Panc1 (cell line): Measurements from ENCODE around the gene UBA52. TPM values are rescaled to one million over a fixed set of nuclear protein-coding genes. Genes with fewer than 3 reads are reported as not detected.

Source experiments
- ATAC-seq: fragments of 200-7000 bp; cut with Tn5 transposase; 2 replicates; pipeline ENCODE4 v1.9.1; 2020; ENCODE audit warnings: mild to moderate bottlenecking, moderate library complexity
- BruUV-seq: library from RNA; stranded (reverse); fragments of 400-500 nt; replicated peaks from 2 replicates; lab custom pipeline; 2021; lab: Mats Ljungman, UMichigan
- CTCF ChIA-PET: fragments of 300-600 bp; sonication (Branson Sonifier 250); formaldehyde crosslinking; loops from one replicate; lab custom pipeline; 2022; ENCODE audit warnings: antibody characterized with exemption; lab: Charles Lee
- POLR2A ChIA-PET: fragments of 300-600 bp; sonication (Branson Sonifier 250); formaldehyde crosslinking; loops from one replicate; lab custom pipeline; 2022; ENCODE audit warnings: antibody characterized with exemption; lab: Charles Lee
- DNase-seq: peaks from one replicate; pipeline ENCODE4 v3.0.0-alpha.2; 2010; ENCODE audit warnings: low read depth, low spot score
- H3K27ac ChIP-seq: 2 replicates; pipeline ENCODE4 v1.5.1; 2011; ENCODE audit warnings: mild to moderate bottlenecking, low read length, inconsistent platforms
- H3K27me3 ChIP-seq: fragments of 200-500 bp; sonication (Bioruptor generic); 2 replicates; pipeline ENCODE4 v1.6.0; 2014; ENCODE audit warnings: low read length, inconsistent platforms; ENCODE audit not compliant: control insufficient read depth, insufficient read depth
- H3K36me3 ChIP-seq: fragments of 200-500 bp; sonication (Bioruptor generic); 2 replicates; pipeline ENCODE4 v1.5.1; 2014; ENCODE audit warnings: inconsistent platforms, mild to moderate bottlenecking, low read length, moderate library complexity; ENCODE audit not compliant: control insufficient read depth, insufficient read depth
- H3K4me1 ChIP-seq: 2 replicates; pipeline ENCODE4 v1.5.1; 2011; ENCODE audit warnings: inconsistent platforms, mild to moderate bottlenecking, low read length, moderate library complexity; ENCODE audit not compliant: control insufficient read depth, insufficient read depth
- H3K4me3 ChIP-seq, 2 experiments: 2 replicates each; pipeline ENCODE4 v1.5.1; 2011 to 2012; ENCODE audit warnings: low read depth in 2 of 2, low read length in 2 of 2, mild to moderate bottlenecking in 2 of 2, inconsistent platforms in 1 of 2, moderate library complexity in 1 of 2
- H3K9me3 ChIP-seq: fragments of 200-500 bp; sonication (Bioruptor generic); 2 replicates; pipeline ENCODE4 v1.5.1; 2014; ENCODE audit warnings: low read depth, mild to moderate bottlenecking, inconsistent platforms, low read length, moderate library complexity; ENCODE audit not compliant: control insufficient read depth, insufficient read depth
- POLR2AphosphoS5 ChIP-seq: IDR thresholded peaks from 2 replicates; pipeline ENCODE4 v1.6.1; 2012; ENCODE audit warnings: mild to moderate bottlenecking, low read depth, low read length, moderate library complexity
- SIN3A ChIP-seq: IDR thresholded peaks from 2 replicates; pipeline ENCODE4 v1.6.1; 2012; ENCODE audit warnings: low read depth, mild to moderate bottlenecking, low read length, moderate library complexity, borderline replicate concordance; ENCODE audit not compliant: insufficient read depth
- TCF7L2 ChIP-seq: IDR thresholded peaks from 2 replicates; pipeline ENCODE4 v1.6.1; 2011; ENCODE audit warnings: mild to moderate bottlenecking, low read depth, low read length, inconsistent platforms
- in situ Hi-C: cut with HindIII; loops from 2 replicates; pipeline ENCODE4 v1.10.0; 2016; ENCODE audit warnings: low sequenced_read_pairs, low pct_unique_long_range_greater_than_20kb
- intact Hi-C: fragments of 100-400 bp; cut with micrococcal nuclease; formaldehyde crosslinking; loops from one replicate; pipeline ENCODE4 v1.10.0; 2022; ENCODE audit not compliant: unreplicated experiment
- total RNA-seq: library from RNA; stranded (reverse); gene quantifications from one replicate; pipeline ENCODE4 v1.2.1, GENCODE V29; 2021; ENCODE audit not compliant: unreplicated experiment
- TF ChIP-seq, protein P1 (sequence below), 2 experiments: IDR thresholded peaks; 2 replicates each; pipeline ENCODE4 v1.6.1; 2011 to 2012; ENCODE audit warnings: low read depth in 2 of 2, control low read depth in 1 of 2, low read length in 1 of 2, mild to moderate bottlenecking in 1 of 2, moderate library complexity in 1 of 2; ENCODE audit not compliant: insufficient read depth in 1 of 2
- TF ChIP-seq, protein P2 (sequence below): fragments of 450-650 bp; IDR thresholded peaks from 2 replicates; pipeline ENCODE4 v1.5.1; 2017; ENCODE audit warnings: mild to moderate bottlenecking

The UBA52 gene
- total RNA-seq, 1 experiment from 2014 or later = 907 TPM

DNA sequence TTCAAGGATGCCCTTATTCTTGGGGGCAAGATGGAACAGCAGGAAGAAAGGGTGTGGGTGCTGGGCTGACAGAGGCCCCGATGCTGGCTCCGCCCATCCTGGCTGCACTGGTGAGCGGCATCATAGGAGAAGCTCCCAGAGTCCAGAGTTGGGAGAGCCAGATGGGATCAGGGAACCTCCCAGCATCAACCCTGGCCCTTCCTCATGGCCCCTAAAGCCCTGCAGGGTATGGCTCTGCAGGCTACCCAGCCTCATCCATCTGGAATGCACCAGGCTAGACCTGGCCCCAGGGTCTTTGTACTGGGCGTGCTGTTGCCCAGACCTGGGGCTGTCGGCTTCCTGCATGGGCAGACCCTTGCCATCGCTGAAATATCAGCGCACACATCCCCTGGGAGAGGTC, 41.9 kb upstream of the UBA52 start:
- ChIA-PET CTCF (no interaction called here), POLR2A (no interaction called here)
- in situ Hi-C loops = no loop called here
- Histone ChIP-seq H3K27me3 (no peaks in the 10 kb centered on the region), H3K27ac (no peak overlapping the region), H3K4me1 (no peaks in the 10 kb centered on the region), H3K9me3 (no peaks in the 10 kb centered on the region), H3K36me3 (no peaks in the 10 kb centered on the region), H3K4me3 (no peak overlapping the region)
- ATAC-seq = peak; percentile 36
- intact Hi-C loops = no loop called here
- TF ChIP-seq, protein P1, sequence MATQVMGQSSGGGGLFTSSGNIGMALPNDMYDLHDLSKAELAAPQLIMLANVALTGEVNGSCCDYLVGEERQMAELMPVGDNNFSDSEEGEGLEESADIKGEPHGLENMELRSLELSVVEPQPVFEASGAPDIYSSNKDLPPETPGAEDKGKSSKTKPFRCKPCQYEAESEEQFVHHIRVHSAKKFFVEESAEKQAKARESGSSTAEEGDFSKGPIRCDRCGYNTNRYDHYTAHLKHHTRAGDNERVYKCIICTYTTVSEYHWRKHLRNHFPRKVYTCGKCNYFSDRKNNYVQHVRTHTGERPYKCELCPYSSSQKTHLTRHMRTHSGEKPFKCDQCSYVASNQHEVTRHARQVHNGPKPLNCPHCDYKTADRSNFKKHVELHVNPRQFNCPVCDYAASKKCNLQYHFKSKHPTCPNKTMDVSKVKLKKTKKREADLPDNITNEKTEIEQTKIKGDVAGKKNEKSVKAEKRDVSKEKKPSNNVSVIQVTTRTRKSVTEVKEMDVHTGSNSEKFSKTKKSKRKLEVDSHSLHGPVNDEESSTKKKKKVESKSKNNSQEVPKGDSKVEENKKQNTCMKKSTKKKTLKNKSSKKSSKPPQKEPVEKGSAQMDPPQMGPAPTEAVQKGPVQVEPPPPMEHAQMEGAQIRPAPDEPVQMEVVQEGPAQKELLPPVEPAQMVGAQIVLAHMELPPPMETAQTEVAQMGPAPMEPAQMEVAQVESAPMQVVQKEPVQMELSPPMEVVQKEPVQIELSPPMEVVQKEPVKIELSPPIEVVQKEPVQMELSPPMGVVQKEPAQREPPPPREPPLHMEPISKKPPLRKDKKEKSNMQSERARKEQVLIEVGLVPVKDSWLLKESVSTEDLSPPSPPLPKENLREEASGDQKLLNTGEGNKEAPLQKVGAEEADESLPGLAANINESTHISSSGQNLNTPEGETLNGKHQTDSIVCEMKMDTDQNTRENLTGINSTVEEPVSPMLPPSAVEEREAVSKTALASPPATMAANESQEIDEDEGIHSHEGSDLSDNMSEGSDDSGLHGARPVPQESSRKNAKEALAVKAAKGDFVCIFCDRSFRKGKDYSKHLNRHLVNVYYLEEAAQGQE (IDR thresholded peaks at IDR 0.05; ENCODE audit: insufficient read depth in 1 of 2, low read depth in 2 of 2, low read length in 1 of 2) = no peak
- no peak for TF ChIP-seq POLR2AphosphoS5
- TF ChIP-seq, protein P2, sequence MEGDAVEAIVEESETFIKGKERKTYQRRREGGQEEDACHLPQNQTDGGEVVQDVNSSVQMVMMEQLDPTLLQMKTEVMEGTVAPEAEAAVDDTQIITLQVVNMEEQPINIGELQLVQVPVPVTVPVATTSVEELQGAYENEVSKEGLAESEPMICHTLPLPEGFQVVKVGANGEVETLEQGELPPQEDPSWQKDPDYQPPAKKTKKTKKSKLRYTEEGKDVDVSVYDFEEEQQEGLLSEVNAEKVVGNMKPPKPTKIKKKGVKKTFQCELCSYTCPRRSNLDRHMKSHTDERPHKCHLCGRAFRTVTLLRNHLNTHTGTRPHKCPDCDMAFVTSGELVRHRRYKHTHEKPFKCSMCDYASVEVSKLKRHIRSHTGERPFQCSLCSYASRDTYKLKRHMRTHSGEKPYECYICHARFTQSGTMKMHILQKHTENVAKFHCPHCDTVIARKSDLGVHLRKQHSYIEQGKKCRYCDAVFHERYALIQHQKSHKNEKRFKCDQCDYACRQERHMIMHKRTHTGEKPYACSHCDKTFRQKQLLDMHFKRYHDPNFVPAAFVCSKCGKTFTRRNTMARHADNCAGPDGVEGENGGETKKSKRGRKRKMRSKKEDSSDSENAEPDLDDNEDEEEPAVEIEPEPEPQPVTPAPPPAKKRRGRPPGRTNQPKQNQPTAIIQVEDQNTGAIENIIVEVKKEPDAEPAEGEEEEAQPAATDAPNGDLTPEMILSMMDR = no peak
- TF ChIP-seq TCF7L2 = no peak
- TF ChIP-seq SIN3A = no peak
- DNase-seq = no peak
- BruUV-seq = no TSS peak

DNA sequence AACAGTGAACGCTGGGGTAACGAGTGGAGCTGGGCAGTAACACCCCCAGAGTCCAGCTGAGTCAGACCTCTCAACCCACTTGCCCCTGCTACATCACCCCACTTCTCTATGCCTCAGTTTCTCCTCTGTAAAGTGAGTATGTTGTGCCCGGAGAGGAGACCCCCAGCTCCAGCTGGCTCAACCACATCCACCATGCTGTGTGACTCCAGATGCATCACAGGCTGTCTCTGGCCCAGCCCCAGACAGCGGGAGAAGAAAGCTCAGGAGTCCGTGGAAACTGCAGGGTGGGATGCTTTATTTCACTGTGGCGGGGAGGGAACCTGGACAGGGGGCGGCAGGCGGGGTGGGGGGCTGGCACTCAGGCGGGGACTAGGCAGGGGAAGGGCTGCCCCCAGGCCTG, 40.2 kb upstream of the UBA52 start:
- POLR2A ChIA-PET = no interaction called here
- BruUV-seq = no TSS peak
- no peak for TF ChIP-seq TCF7L2
- no peak overlapping the region for H3K4me3 ChIP-seq
- ATAC-seq (no peak), DNase-seq (no peak)
- CTCF ChIA-PET = no interaction called here
- no peak overlapping the region for H3K27ac ChIP-seq
- intact Hi-C loops (no loop called here), in situ Hi-C loops (no loop called here)
- H3K4me1 ChIP-seq = no peaks in the 10 kb centered on the region
- no peaks in the 10 kb centered on the region for H3K36me3 ChIP-seq
- no peaks in the 10 kb centered on the region for H3K27me3 ChIP-seq
- no peaks in the 10 kb centered on the region for H3K9me3 ChIP-seq

DNA sequence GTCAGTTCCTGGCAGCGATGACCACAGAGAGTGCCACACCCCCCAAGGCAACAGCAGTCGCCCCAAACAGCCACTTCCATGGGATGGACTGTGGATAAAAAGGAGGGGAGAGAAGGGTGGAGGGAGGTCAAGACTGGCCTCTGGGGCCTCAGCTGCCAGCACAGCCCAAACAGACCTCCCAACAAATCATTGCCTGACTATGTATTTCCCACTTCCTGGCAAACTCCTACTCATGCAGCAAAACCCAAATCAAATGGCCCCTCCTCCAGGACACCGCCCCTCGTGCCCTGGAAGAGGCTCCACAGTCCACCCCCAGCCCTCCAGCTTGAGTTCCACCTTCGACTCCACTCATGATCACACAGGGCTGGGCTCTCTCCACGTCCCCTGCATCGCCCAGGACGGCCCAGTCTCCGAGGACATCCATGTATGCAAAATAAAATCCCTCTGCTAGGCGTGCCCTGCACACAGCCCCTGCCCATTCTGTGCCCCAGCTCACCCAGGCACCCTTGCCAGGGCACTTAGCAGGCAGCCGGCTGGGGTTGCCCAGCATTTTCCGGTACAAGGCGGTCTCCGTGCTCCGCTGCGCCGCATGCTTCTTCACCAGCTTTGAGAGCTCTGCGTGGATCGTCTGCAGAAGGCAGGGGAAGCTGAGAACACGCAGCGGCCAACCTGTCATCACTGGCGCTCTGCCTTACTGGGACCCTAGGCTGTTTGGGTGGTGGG, 39.3 kb upstream of the UBA52 start:
- no peak overlapping the region for H3K4me3 ChIP-seq
- ATAC-seq (peak; percentile 46; the same call in 1 of the 2 replicates), DNase-seq (no peak)
- intact Hi-C loops (no loop called here), in situ Hi-C loops (no loop called here)
- no peak overlapping the region for H3K27ac ChIP-seq
- no peaks in the 10 kb centered on the region for H3K4me1 ChIP-seq
- CTCF ChIA-PET = no interaction called here
- POLR2A ChIA-PET = no interaction called here
- TF ChIP-seq, protein P2 = no peak
- TF ChIP-seq, protein P1 (IDR thresholded peaks at IDR 0.05; ENCODE audit: insufficient read depth in 1 of 2, low read depth in 2 of 2, low read length in 1 of 2) = no peak
- TF ChIP-seq POLR2AphosphoS5 = no peak
- no peak for TF ChIP-seq SIN3A
- TF ChIP-seq TCF7L2 = no peak
- H3K36me3 ChIP-seq = no peaks in the 10 kb centered on the region
- BruUV-seq = no TSS peak
- H3K9me3 ChIP-seq = no peaks in the 10 kb centered on the region
- H3K27me3 ChIP-seq = no peaks in the 10 kb centered on the region
